GM21723 (cell line): ENCODE data around the gene MYOM1.
"Not testable (repeated sequence)": the region's sequence is repeated elsewhere in the genome, so short reads cannot be mapped to it uniquely, and the experiment has no call there.

ENCODE experiments used
- ATAC-seq: cut with Tn5 transposase; IDR thresholded peaks from one replicate; pipeline ENCODE4 v1.9.1; 2021; ENCODE audit warnings: mild to moderate bottlenecking, moderate library complexity; ENCODE audit not compliant: unreplicated experiment

Gene MYOM1

DNA sequence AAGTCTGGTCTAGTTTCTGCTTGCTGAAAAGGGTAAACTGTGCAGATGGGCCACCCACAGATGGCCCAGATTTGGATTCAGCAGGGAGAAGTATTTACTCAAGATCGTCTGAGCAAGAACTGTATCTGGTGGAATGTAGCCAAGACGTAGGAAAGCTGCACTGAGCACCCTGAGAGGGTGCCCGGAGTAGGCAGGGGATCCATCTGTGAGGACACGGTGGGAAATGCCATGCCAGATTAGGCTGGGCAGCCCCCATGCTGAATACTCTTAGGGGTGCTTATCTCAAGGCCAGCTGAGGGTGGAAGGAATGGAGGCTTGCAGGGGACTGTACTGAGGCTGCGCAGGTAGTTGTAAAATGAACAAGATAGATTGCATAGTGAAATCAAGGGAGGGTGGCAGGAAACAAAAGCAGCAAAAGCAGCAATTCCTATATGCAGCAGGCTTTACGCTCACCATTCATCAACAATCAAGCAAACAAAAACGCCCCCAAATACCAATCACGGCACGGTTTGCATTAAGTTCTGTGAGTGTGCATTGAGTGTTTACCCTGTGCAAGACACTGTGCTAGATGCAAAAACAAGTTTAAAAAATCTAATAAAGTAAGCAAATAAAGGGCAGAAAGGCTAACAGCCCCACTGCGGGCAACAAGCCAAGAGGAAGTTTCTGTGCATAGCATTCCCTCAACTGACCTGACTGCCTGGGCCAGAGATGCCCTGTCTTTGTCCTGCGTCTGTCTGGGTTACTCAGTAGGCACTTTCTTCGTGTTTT lies 174.7 kb downstream of the MYOM1 start:
- no peak for ATAC-seq

DNA sequence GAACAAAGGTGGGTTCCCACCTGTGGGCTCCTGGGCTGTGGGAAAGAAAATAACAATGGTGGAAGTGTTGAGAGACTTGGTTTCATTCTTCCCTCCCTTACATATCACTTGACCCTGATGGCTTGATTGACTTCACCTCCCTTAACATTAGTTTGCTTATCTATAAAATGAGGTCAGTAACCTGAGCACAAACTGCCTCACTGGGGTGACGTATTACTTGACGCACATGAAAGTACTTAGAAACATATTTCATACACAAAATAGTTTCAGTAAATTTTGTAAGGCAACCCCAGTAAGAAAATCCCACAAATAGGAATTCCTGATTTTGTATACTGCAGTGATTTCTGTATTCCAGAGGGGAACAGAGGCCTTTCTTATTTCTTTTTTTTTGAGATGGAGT lies 177.4 kb downstream of the MYOM1 start:
- ATAC-seq = no peak

DNA sequence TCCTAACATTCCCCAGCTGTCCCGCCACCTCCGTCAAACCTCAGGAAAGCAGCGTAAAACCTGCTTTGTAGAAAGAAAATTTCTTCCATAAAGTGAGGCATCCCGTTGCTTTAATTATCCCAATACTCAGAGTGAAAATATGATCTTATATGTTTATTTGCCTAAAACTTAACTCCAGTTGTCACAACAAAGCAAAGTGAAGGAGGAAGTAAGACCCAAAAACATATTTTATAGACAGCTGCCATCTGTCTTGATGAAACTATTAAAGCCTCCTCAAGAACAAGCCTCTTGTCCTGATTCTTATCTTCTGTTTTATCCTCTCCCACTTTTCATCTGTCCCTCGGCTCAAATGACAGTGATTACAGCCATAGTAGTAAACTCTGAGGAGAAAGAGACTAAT lies 177.9 kb downstream of the MYOM1 start:
- no peak for ATAC-seq

DNA sequence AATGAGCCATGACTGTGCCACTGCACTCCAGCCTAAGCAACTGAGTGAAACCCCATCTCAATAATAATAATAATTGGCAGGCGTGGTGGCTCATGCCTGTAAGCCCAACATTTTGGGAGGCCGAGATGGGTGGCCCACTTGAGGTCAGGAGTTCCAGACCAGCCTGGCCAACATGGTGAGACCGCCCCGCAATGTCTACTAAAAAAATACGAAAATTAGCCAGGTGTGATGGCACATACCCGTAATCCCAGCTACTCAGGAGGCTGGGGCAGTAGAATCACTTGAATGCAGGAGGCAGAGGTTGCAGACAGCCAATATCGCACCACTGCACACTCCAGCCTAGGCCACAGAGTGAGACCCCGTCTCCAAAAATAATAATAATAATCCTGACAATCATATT lies 178.9 kb downstream of the MYOM1 start:
- no peak for ATAC-seq

DNA sequence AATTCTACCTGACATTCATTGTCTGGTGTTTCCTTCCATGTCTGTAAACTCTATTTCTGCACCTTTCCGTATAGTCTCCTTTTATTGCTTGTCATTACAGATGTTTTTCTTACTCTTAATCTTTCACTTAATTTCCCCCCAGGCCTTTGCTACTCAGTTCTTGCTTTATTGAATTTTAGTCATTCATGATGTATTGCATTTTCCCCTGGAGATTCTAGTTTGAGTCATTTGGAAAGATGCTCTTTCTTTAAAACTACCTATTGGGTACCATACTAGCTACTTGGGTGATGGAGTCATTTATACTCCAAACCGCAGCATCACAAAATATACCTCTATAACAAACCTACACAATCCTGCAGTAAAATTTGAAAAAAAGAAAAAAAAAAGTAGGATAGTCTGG lies 179.6 kb downstream of the MYOM1 start:
- no peak for ATAC-seq

DNA sequence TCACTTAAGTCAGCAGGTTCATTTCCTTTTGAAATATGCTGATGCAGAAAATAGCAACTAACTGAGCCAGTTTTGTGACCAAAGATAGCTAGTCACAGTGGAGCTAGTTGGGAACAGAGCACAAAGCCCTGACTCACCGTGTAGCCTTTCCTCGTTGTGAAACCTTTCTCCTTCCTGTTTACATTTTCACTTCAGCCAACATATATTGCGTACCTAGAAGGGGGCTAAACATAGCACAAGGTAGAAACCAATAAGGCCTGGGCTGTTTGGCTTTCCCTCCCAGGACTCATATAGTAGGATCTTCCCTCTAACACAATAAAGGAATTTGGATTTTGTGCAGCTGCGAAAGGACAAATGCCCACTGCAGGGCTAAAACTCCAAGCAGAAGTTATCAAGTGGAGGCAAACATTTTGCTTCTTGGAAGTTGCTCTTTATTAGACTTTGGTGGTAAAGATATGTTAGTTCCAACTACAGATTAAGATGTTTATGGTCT lies 182.3 kb downstream of the MYOM1 start:
- peak; percentile 100 for ATAC-seq

DNA sequence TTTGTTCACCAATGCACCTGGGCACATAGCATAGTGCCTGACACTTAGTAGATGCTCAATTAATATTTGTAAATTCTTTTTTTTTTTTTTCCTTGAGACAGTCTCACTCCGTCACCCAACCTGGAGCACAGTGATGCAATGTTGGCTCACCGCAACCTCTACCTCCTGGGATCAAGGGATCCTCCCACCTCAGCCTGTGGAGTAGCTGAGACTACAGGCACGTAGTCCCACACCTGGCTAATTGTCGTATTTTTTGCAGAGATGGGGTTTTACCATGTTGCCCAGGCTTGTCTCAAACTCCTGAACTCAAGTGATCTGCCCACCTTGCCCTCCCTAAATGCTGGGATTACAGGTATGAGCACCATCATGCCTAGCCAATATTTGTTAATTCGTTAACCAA lies 183.7 kb downstream of the MYOM1 start:
- no peak for ATAC-seq

DNA sequence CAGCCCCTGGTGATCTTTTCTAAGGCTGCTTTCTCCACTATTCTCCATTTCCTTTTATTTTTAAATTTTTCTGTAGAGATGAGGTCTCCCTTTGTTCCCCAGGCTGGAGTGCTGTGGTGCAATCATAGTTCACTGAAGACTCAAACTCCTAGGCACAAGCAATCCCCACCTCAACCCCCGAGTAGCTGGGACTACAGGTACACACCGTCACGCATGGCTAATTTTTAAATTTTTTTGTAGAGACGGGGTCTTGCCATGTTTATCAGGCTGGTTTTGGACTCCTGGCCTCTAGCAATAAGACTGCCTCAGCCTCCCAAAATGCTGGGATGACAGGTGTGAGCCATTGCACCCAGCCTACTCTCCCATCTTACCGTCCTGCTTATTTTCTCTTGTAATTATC lies 184.1 kb downstream of the MYOM1 start:
- ATAC-seq = no peak

DNA sequence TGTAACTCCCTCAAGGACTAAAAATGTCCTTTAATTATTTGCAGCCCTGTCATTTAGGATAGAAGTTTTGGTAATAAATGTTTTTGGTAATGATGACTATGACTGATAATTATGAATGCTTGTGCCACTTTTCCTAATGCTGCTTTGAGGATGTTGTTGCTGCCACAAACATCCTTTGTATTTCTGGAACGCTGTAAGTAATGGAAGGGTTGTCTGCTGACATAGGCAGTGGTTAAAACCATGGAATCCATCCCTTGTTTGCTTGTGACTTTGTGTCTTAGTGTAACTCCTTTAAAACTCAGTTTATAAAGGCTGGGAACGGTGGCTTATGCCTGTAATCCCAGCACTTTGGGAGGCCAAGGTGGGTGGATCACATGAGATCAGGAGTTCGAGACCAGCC lies 187.0 kb downstream of the MYOM1 start:
- ATAC-seq = no peak

DNA sequence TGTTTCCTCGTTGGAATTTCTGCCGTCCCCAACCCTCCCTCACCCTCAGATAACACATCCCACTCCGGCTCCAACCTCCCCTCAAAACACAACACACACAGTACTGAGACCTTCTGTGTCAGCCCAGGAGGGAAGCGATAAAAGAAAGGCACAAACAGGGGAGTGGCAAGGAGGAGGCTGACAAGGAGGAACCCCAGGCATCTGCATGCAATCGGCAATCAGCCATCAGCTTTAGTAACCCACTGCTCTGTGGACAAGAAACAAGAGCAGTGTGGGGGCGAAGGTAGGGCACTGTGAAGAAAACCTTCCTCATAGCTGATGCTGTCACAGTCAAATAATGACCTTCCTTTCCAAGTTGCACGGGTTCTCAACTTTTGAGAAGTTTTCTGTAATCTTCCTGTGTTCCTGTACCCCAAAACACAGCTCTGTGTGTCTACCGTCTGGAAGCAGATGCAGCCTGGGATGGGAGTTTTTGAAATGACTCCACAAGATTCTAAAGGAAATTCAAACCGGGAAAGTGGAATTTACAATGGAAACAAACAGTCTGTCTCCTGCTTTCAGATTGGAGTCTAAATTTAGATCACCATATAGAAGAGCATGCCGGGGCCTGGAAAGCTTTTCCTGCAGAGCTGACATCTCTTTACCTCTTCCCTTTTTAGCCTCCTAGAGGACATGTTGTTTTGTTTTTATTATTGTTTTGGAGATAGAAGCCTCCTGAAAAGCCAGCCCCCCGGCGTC lies 190.4 kb downstream of the MYOM1 start:
- no peak for ATAC-seq

DNA sequence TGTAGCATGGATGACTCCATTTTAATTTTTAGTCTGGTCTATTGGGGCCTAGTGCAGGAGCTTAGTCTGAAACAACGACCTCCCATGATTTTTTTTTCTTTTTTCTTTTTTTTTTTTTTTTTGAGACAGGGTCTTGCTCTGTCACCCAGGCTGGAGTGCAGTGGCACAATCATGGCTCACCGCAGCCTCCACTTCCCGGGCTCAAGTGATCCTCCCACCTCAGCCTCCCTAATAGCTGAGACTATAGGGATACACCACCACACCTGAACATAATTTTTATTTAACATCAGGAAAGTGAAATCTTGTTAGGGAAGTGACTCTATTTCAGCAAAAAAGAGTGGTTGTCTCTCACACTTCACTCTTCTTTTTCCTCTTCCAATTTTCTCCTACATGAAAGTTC lies 191.7 kb downstream of the MYOM1 start:
- not testable (repeated sequence) for ATAC-seq

DNA sequence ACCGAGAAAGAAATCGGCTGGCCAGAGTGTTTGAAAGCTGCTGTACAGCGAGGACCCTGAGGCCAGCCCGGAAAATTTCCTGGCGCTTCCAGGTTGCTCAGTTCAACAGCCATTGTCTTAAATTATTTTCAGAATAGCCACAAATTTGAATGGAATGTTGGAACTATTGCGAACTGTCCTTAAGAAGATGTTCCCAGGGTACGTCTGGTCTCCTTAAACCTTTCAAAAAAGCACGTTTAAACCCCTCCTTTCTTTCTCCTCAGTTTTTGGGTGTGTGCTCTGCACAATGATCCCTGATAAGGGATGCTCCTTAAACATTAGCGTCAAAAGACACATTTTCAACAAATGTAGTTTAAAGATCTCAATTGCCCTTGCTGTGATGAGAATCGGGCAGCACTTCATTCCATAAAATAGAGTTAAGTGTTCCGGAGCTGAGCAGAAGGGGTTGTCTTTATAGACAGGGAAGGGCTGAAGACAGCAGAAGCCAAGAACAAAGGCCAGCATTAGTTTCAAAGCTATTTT lies 192.3 kb downstream of the MYOM1 start:
- no peak for ATAC-seq

DNA sequence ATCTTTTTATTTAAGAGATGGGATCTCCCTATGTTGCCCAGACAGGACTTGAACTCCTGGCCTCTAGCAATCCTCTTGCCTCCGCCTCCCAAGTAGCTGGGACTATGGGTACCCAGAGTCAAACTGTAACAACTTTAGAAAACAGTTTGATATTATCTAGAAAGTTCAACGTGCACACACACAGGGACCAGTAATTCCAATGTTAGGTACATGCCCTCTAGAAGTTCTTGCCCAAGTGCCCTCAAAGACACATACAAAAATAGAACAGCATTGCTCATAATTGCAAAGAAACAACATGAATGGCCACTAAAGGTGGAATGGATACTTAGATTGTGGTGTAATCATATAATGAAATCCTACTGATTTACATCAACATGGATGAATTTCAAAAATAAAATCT lies 194.2 kb downstream of the MYOM1 start:
- no peak for ATAC-seq

DNA sequence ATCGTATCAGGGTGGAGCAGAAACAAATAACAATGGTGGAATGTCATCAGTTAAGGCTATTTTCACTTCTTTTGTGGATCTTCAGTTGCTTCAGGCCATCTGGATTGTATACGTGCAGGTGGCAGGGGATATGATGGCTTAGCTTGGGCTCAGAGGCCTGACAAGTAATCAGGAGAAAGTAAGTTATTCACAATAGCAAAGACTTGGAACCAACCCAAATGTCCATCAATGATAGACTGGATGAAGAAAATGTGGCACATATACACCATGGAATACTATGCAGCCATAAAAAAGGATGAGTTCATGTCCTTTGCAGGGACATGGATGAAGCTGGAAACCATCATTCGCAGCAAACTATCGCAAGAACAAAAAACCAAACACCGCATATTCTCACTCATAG lies 196.2 kb downstream of the MYOM1 start:
- not testable (repeated sequence) for ATAC-seq
